NB4 (cell line): ENCODE measurements around the gene VMAC.
"Not testable (repeated sequence)": the region's sequence is repeated elsewhere in the genome, so short reads cannot be mapped to it uniquely, and the experiment has no call there.

ENCODE experiments used
- DNase-seq: peaks from one replicate; pipeline ENCODE4 v3.0.0; 2010; ENCODE audit warnings: low read depth
- H3K4me3 ChIP-seq: one replicate; pipeline ENCODE4 v1.5.1; 2011; ENCODE audit warnings: mild to moderate bottlenecking, low read depth, low read length, moderate library complexity
- MYC ChIP-seq: IDR thresholded peaks from 2 replicates; pipeline ENCODE4 v1.6.1; 2011; ENCODE audit warnings: low read depth, low read length
- POLR2A ChIP-seq: IDR thresholded peaks from 2 replicates; pipeline ENCODE4 v1.6.1; 2011; ENCODE audit warnings: mild to moderate bottlenecking; ENCODE audit not compliant: insufficient read length; ENCODE audit errors: extremely low read depth
- TF ChIP-seq, protein P1 (sequence below): IDR thresholded peaks from 2 replicates; pipeline ENCODE4 v1.6.1; 2011; ENCODE audit warnings: low read depth, low read length
- TF ChIP-seq, protein P2 (sequence below): IDR thresholded peaks from one replicate; pipeline ENCODE4 v1.5.1; 2012; ENCODE audit warnings: low read depth, low read length

VMAC gene, protein sequence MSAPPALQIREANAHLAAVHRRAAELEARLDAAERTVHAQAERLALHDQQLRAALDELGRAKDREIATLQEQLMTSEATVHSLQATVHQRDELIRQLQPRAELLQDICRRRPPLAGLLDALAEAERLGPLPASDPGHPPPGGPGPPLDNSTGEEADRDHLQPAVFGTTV

DNA sequence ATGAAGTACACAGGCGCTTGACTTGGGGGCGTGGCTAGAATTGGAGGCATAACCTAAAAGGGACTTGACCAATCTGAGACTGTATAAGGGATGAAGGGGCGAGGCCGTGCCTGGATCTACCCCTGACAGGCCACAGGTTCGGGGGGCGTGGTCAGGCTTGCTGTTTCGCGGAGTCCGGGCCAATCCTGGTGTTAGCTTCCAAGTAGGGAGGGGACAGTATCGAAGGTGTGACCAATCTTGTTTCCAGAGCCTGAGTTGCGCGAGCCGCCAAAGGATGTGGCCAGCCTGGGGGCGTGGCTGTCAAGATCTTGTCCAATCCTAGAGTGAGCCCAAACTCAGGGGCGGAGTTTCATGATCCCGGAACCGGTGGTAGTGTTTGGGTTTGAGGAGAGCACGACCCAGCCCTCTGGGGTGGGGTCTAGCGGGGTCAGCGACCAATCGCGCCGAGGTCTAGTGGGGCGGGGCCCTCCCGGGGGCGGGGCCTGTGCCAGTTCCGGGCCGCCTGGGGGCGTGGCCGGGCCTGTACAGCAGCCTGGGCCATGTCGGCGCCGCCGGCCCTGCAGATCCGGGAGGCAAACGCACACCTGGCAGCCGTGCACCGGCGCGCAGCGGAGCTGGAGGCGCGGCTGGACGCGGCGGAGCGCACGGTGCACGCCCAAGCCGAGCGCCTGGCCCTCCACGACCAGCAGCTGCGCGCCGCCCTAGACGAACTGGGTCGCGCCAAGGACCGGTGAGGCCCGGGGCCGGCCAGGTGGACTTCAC, at the start of gene VMAC:
Gene VMAC (plus strand): TSS at position 521 of the 762 bp plus-strand sequence. CDS start 19 bp downstream, at position 540.
- peak; percentile 99 for DNase-seq
- TF ChIP-seq POLR2A (peak; percentile 64), MYC (peak; percentile 42)
- TF ChIP-seq, protein P1, sequence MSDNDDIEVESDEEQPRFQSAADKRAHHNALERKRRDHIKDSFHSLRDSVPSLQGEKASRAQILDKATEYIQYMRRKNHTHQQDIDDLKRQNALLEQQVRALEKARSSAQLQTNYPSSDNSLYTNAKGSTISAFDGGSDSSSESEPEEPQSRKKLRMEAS: peak; percentile 64
- TF ChIP-seq, protein P2, sequence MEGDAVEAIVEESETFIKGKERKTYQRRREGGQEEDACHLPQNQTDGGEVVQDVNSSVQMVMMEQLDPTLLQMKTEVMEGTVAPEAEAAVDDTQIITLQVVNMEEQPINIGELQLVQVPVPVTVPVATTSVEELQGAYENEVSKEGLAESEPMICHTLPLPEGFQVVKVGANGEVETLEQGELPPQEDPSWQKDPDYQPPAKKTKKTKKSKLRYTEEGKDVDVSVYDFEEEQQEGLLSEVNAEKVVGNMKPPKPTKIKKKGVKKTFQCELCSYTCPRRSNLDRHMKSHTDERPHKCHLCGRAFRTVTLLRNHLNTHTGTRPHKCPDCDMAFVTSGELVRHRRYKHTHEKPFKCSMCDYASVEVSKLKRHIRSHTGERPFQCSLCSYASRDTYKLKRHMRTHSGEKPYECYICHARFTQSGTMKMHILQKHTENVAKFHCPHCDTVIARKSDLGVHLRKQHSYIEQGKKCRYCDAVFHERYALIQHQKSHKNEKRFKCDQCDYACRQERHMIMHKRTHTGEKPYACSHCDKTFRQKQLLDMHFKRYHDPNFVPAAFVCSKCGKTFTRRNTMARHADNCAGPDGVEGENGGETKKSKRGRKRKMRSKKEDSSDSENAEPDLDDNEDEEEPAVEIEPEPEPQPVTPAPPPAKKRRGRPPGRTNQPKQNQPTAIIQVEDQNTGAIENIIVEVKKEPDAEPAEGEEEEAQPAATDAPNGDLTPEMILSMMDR: no peak
- peak within 1 kb of the TSS; percentile 94 for H3K4me3 ChIP-seq

DNA sequence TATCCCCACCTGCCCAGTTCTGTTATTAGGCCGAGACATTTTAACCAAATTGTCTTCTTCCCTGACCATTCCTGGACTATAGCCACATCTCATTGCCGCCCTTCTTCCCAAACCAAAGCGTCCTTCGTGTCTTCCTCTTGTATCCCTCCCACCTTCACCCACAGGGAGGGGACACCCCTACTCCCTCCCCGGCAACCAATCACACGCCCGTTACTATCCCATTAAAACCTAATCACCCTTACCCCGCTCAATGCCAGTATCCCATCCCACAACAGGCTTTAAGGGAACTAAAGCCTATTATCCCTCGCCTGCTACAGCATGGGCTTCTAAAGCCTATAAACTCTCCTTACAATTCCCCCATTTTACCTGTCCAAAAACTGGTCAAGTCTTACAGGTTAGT, 49.5 kb upstream of the VMAC start:
- not testable (repeated sequence) for DNase-seq, H3K4me3 ChIP-seq

DNA sequence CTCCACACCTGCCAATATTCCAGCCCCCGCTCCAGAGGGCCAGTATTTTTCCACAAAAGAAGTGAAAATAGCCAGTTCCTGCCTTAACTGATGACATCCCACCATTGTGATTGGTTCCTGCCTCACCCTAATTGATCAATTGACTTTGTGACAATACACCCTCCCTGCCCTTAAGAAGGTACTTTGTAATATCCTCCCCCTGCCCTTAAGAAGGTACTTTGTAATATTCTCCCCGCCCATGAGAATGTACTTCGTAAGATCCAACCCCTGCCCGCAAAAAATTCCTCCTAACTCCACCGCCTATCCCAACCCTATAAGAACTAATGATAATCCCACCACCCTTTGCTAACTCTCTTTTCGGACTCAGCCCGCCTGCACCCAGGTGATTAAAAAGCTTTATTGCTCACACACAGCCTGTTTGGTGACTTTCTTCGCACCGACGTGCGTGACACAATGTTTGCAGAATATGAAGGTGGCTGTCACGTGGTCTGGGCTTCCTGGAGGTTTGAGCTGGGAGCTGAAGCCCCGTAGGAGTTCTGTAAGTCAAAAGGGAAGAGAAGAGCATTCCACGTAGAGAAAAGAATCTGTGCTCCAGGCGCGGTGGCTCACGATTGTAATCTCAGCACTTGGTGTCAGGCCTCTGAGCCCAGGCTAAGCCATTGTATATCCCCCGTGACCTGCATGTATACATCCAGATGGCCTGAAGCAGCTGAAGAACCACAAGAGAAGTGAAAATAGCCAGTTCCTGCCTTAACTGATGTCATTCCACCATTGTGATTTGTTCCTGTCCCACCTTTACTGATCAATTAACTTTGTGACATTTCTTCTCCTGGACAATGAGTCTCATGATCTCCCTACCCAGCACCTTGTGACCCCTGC, 47.2 kb upstream of the VMAC start:
- TF ChIP-seq, protein P1: no peak
- TF ChIP-seq MYC (no peak), POLR2A (no peak)
- TF ChIP-seq, protein P2: no peak
- no peak for DNase-seq
- no peak overlapping the region for H3K4me3 ChIP-seq

DNA sequence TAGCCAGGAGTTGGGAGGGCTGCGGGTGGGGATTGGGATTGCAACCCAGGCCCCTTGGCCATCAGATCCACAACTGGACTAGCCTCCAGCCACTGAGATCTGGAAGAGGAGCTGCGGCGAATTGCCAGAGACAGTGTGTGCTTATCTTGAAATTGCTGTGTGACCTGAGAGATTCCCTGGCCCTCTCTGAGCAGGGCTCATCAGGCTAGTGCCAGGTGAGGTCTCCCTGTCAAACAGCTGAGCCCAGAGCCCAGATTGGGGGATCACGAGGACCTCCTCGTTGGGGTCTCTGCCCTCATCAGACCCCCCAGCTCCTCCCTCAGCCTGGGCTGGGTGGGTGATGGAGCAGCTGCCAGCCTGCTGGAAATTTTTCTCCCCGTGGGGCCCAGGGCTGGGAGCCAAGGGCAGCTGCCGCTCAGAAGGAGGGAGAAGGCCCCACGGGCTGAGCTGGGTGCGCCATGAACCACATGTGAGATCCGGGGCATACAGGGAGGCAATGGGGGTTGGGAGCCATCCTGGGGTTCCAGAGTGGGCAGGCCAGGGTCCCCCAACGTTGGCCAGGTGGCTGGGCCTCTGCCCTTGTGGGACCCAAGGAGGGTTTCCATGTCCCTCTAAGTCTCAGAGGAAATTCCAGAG, 41.5 kb upstream of the VMAC start:
- no peak overlapping the region for H3K4me3 ChIP-seq
- no peak for DNase-seq
- TF ChIP-seq POLR2A (no peak), MYC (no peak)
- TF ChIP-seq, protein P1: no peak

DNA sequence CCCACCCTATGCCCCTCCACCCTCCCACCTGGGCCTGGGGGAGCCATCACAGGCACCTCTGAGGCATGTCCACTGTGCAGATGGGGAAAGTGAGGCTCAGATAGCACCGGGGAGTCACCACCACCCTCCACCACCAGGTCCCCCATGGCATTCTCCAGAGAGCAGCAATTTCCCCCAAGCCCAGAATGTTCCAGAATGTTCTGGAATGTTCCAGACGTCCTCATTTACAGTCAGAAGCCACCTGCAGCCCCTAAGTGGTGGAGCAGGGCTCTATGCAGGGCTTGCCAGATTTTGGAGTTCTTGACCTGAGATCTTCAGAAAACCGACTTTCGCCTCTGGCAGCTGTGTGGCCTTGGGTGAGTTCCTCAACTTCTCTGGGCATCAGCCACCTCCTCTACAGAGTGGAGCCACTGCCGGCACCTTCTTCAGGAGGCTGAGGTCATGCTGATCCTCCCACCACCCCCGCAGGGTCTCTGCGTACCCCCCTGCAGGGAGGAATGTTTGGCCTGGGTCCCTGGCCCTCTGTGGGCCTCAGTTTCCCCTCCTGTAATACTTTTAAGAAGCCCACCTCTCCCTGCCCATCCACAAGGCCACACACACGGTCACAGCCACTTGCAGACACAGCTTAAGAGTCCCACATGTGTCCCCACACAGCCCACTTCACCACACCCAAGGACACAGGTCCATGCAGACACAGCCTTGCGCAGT, 40.5 kb upstream of the VMAC start:
- DNase-seq: no peak
- H3K4me3 ChIP-seq: no peak overlapping the region

More for the DNA sequence above, 40.5 kb upstream of the VMAC start:
- TF ChIP-seq MYC (no peak), POLR2A (no peak)
- TF ChIP-seq, protein P1: no peak
- TF ChIP-seq, protein P2: no peak
